C4-2B (cell line): ENCODE data around the gene PPP1R12B.
"Not testable (repeated sequence)": the region's sequence is repeated elsewhere in the genome, so short reads cannot be mapped to it uniquely, and the experiment has no call there.

Source experiments
- ZFX ChIP-seq: fragments of 450-650 bp; IDR thresholded peaks from 2 replicates; pipeline ENCODE4 v1.6.1; 2017
- TF ChIP-seq, protein P1 (sequence below): fragments of 450-650 bp; conservative IDR thresholded peaks from 2 replicates; pipeline ENCODE4 v1.5.1; 2017; ENCODE audit warnings: mild to moderate bottlenecking

DNA sequence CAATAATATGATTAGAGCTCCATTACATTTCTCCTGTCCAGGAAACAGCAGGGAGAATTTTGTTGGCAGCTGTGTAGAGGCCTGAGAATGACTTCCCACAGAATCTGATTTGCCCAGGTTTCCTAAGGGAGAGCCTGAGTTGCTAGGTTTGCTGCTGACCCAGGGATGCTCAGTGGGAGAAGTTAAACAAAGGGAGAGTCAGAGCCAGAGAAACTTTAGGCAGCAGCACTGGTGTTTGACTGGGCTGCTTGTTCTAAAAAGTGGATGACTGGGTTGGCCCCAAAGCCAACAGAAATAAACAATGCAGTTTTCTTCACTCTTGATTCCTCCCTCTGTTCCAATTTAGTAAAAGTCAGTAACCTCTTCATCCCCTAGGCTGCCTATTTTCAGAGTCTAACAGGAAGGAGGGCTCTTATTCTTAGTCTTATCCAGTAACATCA lies 69.3 kb downstream of the PPP1R12B start:
- TF ChIP-seq, protein P1, sequence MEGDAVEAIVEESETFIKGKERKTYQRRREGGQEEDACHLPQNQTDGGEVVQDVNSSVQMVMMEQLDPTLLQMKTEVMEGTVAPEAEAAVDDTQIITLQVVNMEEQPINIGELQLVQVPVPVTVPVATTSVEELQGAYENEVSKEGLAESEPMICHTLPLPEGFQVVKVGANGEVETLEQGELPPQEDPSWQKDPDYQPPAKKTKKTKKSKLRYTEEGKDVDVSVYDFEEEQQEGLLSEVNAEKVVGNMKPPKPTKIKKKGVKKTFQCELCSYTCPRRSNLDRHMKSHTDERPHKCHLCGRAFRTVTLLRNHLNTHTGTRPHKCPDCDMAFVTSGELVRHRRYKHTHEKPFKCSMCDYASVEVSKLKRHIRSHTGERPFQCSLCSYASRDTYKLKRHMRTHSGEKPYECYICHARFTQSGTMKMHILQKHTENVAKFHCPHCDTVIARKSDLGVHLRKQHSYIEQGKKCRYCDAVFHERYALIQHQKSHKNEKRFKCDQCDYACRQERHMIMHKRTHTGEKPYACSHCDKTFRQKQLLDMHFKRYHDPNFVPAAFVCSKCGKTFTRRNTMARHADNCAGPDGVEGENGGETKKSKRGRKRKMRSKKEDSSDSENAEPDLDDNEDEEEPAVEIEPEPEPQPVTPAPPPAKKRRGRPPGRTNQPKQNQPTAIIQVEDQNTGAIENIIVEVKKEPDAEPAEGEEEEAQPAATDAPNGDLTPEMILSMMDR: not testable (repeated sequence)
- not testable (repeated sequence) for TF ChIP-seq ZFX
